ENCODE data around the gene PTPRC. TPM values are rescaled to one million over a fixed set of nuclear protein-coding genes. Genes with fewer than 3 reads are reported as not detected.
"Not testable (repeated sequence)": the region's sequence is repeated elsewhere in the genome, so short reads cannot be mapped to it uniquely, and the experiment has no call there.

The PTPRC gene
- total RNA-seq, 1 donor from 2014 or later, result 214 TPM

DNA sequence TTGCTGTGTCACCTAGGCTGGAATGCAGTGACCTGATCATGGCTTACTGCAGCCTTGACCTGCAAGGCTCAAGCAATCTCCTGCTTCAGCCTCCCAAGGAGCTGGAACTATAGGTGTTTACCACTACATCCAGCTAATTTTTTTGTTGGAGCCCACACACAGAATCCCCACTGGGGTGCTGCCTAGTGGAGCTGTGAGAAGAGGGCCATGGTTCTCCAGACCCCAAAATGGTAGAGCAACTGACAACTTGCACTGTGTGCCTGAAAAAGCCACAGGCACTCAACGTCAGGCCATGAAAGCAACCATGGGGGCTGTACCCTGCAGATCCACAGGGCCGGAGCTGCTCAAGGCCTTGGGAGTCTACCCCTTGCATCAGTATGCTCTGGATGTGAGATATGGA, 39.1 kb upstream of the PTPRC start:
- Histone ChIP-seq H3K27me3 (ENCODE audit: low read depth) (no peaks in the 10 kb centered on the region), H3K9me3 (no peaks in the 10 kb centered on the region), H3K4me1 (no peaks in the 10 kb centered on the region), H3K4me3 (no peak overlapping the region), H3K27ac (no peak overlapping the region), H3K36me3 (no peaks in the 10 kb centered on the region)
- no peak for DNase-seq
- no peak for ATAC-seq
- intact Hi-C loops (cut with DNase I), result no loop called here
- TF ChIP-seq CTCF (IDR thresholded peaks at IDR 0.05), result no peak

DNA sequence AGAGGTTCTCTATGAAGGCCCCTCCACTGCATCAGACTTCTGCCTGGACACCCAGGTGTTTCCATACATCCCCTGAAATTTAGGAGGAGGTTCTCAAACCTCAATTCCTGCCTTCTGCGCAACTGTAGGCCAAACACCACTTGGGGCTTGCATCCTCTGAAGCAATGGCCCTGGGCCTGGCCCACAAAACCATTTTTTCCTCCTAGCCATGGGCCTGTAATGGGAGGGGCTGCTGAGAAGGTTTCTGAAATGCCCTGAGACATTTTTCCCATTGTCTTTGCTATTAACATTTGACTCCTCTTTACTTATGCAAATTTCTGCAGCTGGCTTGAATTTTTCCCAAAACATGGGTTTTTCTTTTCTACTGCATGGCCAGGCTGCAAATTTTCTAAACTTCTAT, 37.9 kb upstream of the PTPRC start:
- no peaks in the 10 kb centered on the region for H3K36me3 ChIP-seq
- H3K27ac ChIP-seq, result no peak overlapping the region
- ATAC-seq (no peak), DNase-seq (no peak)
- H3K4me1 ChIP-seq, result no peaks in the 10 kb centered on the region
- intact Hi-C loops (cut with DNase I), result no loop called here
- H3K27me3 ChIP-seq (ENCODE audit: low read depth), result no peaks in the 10 kb centered on the region
- H3K9me3 ChIP-seq, result no peaks in the 10 kb centered on the region
- TF ChIP-seq CTCF (IDR thresholded peaks at IDR 0.05), result no peak
- H3K4me3 ChIP-seq, result no peak overlapping the region

- H3K4me1 ChIP-seq; ATAC-seq; H3K27me3 ChIP-seq (ENCODE audit: low read depth); H3K4me3 ChIP-seq; H3K27ac ChIP-seq; DNase-seq; H3K36me3 ChIP-seq; intact Hi-C loops (cut with DNase I); H3K9me3 ChIP-seq: not testable (repeated sequence)
These were observed 37.5 kb upstream of the PTPRC start for GRCh38 chr1:198601310-198601709.

- H3K27me3 ChIP-seq (ENCODE audit: low read depth), result no peaks in the 10 kb centered on the region
- intact Hi-C loops (cut with DNase I), result no loop called here
- no peaks in the 10 kb centered on the region for H3K4me1 ChIP-seq
- no peak for TF ChIP-seq CTCF (IDR thresholded peaks at IDR 0.05)
- H3K27ac ChIP-seq, result no peak overlapping the region
- no peaks in the 10 kb centered on the region for H3K9me3 ChIP-seq
- DNase-seq (no peak), ATAC-seq (no peak)
- no peak overlapping the region for H3K4me3 ChIP-seq
- H3K36me3 ChIP-seq, result no peaks in the 10 kb centered on the region
These were observed 36.6 kb upstream of the PTPRC start for GRCh38 chr1:198601936-198602889.

GRCh38 chr1:198604975-198605374, 33.9 kb upstream of the PTPRC start:
- Histone ChIP-seq H3K27ac (no peak overlapping the region), H3K4me1 (no peaks in the 10 kb centered on the region), H3K36me3 (no peaks in the 10 kb centered on the region), H3K9me3 (no peaks in the 10 kb centered on the region), H3K27me3 (ENCODE audit: low read depth) (no peaks in the 10 kb centered on the region), H3K4me3 (no peak overlapping the region)
- no peak for TF ChIP-seq CTCF (IDR thresholded peaks at IDR 0.05)
- no peak for DNase-seq
- intact Hi-C loops (cut with DNase I), result no loop called here
- ATAC-seq, result no peak

DNA sequence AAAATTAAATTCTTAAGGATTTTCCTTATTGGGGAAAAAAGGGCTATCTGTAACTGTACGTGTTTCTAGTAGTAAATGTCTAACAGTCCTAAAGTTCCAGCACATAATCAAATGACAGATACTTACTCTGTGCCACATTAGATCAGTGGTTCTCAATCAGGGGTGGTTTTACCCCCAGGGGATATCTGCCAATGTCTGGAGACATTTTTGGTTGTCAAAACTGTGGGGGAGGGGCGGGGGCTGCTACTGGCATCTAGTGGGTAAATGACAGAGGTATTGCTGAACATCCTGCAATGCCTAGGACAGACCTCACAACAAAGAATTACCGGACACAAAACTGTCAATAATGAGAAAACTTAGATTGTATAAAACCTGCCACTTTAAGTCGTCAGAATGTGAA, 33.4 kb upstream of the PTPRC start:
- Histone ChIP-seq H3K9me3 (no peaks in the 10 kb centered on the region), H3K36me3 (no peaks in the 10 kb centered on the region), H3K4me1 (no peaks in the 10 kb centered on the region), H3K27ac (no peak overlapping the region), H3K27me3 (ENCODE audit: low read depth) (no peaks in the 10 kb centered on the region), H3K4me3 (no peak overlapping the region)
- intact Hi-C loops (cut with DNase I), result no loop called here
- ATAC-seq (no peak), DNase-seq (no peak)
- TF ChIP-seq CTCF (IDR thresholded peaks at IDR 0.05), result no peak

All from lower lobe of right lung (tissue), 2 donors.